HG03571 (cell line): ENCODE results near the gene ZPLD1.

Source experiments
- ATAC-seq: cut with Tn5 transposase; IDR thresholded peaks from one replicate; pipeline ENCODE4 v1.9.1; 2021; ENCODE audit not compliant: unreplicated experiment

Gene ZPLD1

GRCh38 chr3:102464261-102464660, 29.4 kb downstream of the ZPLD1 start:
- no peak for ATAC-seq

DNA sequence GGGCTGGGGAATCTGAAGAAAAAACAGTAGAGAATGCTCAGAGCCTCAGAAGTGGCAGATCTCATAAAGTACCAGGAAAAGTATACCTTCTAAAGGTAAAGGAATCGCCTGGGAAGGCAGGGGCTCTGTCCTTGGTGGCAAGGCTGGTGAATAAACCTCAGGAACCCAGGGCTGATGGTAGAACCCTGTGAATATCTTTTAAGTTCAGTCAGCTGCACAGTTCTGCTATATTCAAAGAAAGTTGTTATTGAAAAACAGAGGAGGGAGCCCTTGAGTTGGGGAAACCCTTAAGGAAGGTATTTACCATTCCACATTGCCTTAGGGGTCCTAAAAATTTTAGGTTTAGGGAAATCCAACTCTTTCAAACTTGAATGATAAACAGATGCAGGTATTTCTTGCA, 31.2 kb downstream of the ZPLD1 start:
- no peak for ATAC-seq

DNA sequence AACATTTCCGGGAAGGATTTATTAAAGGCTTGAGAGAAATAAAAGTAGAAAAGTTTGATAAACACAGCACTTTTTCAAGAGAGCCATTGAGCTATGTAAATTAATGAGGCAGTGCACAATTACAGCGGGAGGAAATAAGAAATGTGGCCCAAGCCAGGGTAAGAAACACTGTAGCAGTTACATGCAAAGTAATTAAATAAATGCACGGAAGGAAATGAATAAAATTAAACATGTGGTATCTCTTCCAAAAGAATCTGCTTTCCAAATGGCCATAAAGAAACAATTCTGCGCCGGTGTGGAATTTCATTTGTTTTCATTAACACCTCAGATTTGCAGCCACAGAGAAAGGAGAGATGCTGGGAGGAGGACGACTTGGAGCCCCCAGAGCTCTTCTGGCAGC, 35.3 kb downstream of the ZPLD1 start:
- ATAC-seq: no peak

DNA sequence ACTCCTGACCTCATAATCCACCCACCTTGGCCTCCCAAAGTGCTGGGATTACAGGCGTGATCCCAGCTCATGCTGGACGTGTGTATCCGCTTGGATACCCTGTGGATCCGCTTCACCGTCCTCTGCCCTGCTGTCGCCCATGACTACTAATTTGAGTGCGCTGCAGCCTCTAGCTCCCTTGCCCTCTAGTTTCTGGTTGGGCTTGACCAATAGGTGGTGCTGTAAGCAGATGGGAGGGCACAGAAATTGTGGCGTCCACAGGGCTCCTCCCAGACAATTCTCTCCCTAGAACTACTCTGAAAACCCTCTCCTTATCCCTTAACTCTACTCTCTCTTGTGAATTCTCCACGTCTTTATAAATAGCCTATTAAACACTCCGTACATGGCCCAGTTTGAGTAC, 36.2 kb downstream of the ZPLD1 start:
- no peak for ATAC-seq

- no peak for ATAC-seq
These were observed 36.7 kb downstream of the ZPLD1 start for GRCh38 chr3:102471491-102471890.

GRCh38 chr3:102473648-102474047, 38.8 kb downstream of the ZPLD1 start:
- no peak for ATAC-seq

DNA sequence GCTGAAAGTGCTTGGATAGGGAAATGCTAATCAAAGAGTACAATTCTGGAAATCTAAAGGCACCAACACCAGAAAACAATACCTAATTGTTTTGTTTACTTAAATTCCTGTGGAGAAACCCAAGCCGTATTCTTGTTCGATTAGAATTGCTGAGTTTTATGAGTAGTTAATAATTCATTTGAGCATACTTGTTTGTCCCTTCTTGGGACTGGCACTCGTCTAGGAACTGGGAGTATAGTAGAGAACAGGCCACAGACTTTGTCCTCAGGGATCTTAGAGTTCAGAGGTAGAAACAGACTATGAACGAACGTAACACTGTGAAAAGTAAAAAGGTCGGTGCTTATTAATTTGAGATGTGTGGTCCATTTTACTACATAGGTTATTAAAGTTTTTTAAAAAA, 39.4 kb downstream of the ZPLD1 start:
- ATAC-seq: no peak

DNA sequence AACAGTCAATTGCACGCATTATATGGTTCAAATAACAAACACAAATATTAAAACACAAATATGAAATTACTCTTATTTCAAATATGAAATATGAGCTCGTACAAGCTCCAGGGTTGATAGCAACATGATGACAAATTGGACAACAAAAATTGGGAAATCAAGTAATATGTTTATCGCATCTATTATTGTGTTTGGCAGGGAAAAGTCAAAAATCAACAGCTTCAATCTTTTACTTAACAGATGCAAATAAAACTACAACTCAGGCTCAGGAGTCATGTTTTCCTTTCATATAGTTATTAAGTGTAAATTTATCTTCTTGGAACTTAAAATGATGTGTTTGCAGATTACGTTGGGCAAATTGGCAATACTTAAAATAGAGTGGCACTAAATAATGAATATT, 41.4 kb downstream of the ZPLD1 start:
- ATAC-seq: no peak

GRCh38 chr3:102478160-102478559, 43.3 kb downstream of the ZPLD1 start:
- no peak for ATAC-seq

GRCh38 chr3:102480139-102480538, 45.3 kb downstream of the ZPLD1 start:
- ATAC-seq: no peak

DNA sequence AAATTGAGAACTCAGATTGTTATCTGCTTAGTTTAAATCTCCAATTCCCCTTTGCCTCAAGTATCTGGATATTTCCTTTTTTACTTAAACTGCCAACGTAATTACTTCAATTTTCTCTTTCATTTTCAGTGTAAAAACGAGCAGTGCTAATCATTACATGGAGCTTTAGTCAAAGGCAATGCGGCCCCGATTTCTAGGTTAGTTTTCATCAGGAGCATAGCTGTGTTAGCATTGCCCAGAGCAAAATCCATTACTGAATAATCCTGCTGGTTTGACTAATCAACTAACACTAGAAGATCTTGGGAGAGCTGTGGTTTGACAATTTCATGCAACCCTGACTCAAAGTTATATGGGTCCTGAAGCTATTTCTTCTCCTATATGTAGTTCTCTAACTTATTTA, 46.2 kb downstream of the ZPLD1 start:
- no peak for ATAC-seq

DNA sequence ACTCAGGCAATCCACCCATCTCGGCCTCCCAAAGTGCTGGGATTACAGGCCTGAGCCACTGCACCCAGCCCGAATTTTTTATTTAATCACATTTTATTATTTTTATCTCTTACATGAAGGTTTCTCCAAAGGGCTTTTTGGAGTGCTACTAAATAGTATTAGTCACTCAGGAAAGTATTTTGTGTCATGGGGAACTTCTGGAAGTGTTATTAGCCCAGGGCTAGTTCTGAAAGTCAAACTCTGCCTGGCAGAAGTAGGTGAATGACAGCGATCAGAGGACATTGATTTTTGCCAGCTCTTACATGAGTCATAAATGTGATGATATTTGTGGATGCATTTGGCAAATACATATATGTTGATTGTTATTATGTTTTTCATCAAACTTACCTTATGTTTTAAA, 48.7 kb downstream of the ZPLD1 start:
- ATAC-seq: no peak

GRCh38 chr3:102484363-102484762, 49.5 kb downstream of the ZPLD1 start:
- no peak for ATAC-seq

DNA sequence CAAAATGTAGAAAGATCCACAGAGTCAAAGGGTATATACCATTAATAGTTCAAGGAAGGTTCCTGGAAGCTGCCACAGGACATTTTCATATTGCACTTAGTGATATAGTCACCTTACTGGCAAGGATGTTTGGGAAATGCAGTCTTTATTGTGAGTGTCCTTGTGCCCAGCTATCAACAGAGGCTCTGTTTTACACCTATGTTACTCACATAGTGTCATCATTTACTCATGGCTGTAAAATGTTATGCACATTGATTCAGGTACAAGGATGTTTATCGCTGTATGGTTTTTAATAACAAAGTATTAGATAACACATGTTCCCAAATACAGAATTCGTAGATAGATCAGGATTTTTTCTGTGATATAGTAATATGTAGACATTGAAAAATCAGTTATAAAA, 50.9 kb downstream of the ZPLD1 start:
- ATAC-seq: no peak

DNA sequence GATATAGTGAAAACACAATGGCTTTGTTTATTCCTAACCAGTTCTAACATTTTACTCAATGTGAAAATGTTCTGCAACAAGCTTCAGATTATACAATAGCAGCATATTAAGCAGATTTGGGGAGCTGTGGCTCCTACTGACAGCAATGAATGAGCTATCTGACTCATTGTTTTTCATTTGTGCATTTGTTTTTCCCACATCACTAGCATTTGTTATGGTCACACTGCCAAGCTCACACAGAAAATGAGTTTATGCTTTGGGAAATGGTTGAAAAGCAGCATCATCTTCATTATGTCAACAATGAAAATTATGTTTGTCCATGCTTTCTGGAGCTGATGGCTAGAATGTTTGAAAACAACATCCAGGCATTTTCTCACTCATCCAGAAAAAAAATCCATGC, 53.5 kb downstream of the ZPLD1 start:
- no peak for ATAC-seq

GRCh38 chr3:102492300-102492699, 57.5 kb downstream of the ZPLD1 start:
- no peak for ATAC-seq

DNA sequence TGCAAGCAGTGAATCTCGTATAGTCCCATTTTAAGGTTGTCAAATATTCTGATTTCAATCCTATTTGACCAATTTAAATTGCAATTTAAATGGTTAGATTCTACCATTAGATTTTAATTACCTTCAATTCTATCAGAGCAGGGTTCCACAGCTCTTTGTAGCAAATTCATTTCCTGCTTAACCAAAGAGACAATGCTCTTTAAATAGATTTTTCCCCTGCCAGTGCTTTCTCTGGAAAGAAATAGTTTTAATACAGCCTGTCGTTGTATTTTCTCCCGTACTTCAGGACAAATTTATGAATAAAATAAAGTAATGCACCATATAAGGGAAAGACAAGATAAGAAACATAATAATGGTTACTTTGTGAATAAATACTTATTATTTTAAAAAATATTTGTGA, 62.8 kb downstream of the ZPLD1 start:
- ATAC-seq: no peak

- no peak for ATAC-seq
These were observed 70.7 kb downstream of the ZPLD1 start for GRCh38 chr3:102505542-102505941.

GRCh38 chr3:102510663-102511062, 75.8 kb downstream of the ZPLD1 start:
- ATAC-seq: no peak

GRCh38 chr3:102511168-102511567, 76.4 kb downstream of the ZPLD1 start:
- ATAC-seq: no peak

DNA sequence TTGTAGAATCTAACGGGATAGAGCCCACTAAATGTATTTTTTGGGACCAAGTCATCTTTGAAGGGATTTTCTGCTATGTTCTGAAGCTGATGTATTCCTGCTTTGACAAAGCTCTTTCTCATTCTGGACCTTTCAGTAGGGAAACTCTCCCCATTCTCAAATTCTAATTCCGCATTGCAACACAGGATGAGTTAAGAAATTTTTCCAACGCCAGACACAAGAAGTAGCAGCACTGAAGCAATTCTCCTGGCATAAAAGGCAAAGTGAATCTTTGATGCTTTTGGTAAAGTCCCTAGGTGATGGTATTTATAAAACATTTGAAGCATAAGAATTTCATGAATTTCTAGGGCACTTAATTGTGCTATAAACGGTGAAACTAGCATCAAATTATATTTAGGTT, 76.8 kb downstream of the ZPLD1 start:
- ATAC-seq: no peak

DNA sequence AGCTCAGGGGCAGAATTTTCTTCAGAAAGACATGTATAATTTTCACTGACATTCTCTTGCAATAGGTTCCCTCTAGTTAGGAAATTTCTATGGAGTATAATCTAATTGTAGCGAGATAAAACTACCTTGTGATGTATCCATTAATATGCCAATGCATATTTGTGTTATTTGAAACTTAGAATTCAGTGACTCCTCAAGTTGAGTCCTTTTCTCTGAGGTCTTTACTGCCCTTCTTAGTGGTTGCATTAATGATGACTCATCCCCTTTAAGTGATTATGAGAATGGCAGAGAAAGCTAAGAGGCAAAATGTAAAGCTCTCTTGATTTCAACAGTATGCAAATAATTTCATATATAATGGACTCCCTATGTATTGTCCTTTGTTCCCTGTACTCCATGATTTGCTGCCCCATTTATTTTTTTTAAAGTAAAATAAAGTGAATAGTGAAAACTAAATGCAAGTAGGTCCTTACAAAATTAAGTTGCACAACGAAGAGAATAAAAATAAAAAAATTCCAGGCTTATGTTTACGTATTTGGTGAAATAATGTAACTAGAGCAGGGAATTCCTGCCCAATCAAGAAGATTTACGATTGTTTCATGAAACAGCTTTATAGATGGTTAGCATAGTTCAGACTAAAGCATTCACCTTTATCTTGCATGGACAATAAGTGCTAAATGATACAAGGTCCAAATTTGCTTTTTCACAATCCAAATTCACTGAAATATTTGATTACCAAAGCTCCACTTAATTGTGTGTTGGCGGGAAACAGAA, 78.1 kb downstream of the ZPLD1 start:
- no peak for ATAC-seq

- ATAC-seq: no peak
These were observed 79.4 kb downstream of the ZPLD1 start for GRCh38 chr3:102514241-102514640.
